DMS 273 (cell line): ENCODE data around the gene NOBOX.
"Not testable (repeated sequence)": the region's sequence is repeated elsewhere in the genome, so short reads cannot be mapped to it uniquely, and the experiment has no call there.

Source experiments
- DNase-seq: peaks from one replicate; lab custom pipeline; 2025; ENCODE audit not compliant: unreplicated experiment; lab: John Stamatoyannopoulos, UW

NOBOX gene

GRCh38 chr7:144403649-144404061 is at the start of gene NOBOX:
Gene NOBOX, minus strand, starts transcription at chr7:144403693.
- no peak for DNase-seq

- no peak for DNase-seq
Measured at GRCh38 chr7:144452064-144452463, 48.6 kb upstream of the NOBOX start.

DNA sequence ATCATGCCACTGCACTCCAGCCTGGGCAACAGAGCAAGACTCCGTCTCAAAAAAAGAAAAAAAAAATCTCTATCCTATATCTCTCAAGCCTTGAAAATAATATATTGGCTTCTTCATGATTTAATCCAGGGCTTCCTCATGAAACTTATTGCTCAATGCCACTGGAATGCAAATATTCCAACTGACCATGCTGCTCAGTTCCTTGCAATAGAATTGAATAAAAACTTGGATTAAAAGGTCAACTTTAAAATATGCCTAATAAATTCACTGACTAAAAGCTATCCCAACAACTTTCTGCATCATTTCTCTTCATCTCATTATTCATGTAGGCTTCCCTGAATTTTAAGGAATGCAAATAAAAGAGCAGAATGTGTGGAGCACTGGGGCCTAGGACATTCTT is 42.1 kb upstream of the NOBOX start:
- no peak for DNase-seq

GRCh38 chr7:144439717-144440205 is 36.3 kb upstream of the NOBOX start:
- DNase-seq, result no peak

GRCh38 chr7:144438759-144439158 is 35.3 kb upstream of the NOBOX start:
- DNase-seq, result no peak

- peak; percentile 78 for DNase-seq
Measured at GRCh38 chr7:144437370-144438191, 34.1 kb upstream of the NOBOX start.

DNA sequence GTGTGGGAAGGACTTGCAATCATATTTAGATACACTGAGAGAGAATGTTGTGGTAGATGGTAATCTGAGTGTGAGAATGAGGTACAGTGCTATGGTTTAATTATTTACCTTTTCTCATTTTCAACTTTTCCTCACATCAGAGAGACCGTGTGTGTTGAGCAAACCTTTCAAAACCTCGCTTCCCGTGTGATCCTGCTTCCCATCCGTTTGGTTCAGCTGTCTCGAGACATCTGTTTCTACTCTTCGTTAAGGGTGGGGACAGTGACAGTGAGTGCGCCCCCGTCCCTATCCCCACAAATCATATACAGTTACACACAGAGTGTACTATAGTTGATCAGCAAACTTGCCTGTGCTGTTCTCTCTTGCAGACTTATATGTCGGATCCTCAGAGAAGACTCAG is 33.0 kb upstream of the NOBOX start:
- no peak for DNase-seq

DNA sequence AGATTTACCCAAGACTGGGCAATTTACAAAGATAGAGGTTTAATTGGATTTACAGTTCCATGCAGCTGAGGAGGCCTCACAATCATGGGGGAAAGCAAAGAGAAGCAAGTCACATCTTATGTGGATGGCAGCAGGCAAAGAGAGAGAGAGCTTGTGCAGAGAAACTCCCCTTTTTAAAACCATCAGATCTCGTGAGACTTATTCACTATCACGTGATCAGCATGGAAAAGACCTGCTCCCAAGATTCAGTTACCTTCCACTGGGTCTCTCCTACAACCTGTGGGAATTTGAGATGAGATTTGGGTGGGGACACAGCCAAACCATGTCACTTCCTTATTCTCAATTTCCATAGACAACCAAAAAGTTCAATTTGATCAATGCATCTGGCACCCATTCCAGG is 24.9 kb upstream of the NOBOX start:
- DNase-seq, result no peak

GRCh38 chr7:144427539-144427938 is 24.0 kb upstream of the NOBOX start:
- not testable (repeated sequence) for DNase-seq

DNA sequence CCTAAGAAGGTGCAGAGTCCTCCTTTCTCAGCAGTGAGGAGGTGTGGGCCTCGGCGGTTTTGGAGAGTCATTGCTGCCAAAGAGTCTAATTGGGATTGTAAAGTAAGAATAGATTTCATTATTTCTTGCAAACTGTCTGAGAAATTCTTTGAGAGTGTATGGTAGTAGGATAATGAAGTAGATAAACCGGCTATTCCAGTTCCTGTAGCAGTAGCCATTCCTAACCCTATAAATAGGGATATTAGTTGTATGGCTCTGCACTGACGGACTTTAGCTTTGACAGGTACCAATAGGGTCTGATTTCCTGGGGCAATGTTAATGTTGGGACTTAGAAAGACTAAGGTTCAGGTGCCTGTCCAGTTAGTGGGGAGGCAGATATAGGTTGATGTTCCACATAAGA is 15.4 kb upstream of the NOBOX start:
- DNase-seq, result not testable (repeated sequence)

DNA sequence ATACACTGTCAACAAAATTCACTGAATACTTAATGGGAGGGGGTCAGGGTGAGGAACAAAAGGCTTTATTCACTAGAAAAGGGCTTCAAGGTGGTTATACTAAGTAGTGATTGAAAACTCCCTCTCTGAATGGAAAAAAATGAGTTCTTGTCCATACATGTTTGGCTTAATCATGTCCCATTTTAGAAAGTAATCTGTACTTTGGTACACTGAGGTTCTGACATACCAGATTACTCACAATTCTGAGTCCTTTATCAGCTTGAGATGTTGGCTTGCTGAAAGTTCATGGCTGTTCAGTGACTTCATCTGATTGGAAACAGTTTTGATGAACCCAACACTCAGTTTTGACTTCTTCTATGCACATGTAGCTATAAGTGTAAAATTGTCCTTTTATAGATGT is 12.8 kb upstream of the NOBOX start:
- DNase-seq, result no peak

DNA sequence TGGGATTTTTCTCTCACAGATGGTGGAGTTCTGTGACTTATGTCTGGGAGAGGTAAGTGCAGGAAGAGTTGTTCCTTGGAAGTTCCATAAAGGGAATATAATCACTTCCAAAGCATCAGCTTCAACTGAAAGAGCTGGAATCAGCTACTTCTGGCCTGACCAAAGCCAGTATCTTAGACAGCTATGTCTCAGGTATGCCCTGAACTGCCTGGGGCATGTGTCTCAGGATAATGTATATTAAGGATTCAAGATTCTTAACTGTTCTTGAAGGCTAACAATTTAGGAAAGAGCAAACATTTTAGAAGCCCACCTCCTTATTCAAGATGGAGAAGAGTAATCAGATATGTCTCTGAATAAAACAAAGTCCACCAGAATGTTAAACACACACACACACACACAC is 12.4 kb upstream of the NOBOX start:
- no peak for DNase-seq

- DNase-seq, result no peak
Measured at GRCh38 chr7:144414815-144415214, 11.3 kb upstream of the NOBOX start.

DNA sequence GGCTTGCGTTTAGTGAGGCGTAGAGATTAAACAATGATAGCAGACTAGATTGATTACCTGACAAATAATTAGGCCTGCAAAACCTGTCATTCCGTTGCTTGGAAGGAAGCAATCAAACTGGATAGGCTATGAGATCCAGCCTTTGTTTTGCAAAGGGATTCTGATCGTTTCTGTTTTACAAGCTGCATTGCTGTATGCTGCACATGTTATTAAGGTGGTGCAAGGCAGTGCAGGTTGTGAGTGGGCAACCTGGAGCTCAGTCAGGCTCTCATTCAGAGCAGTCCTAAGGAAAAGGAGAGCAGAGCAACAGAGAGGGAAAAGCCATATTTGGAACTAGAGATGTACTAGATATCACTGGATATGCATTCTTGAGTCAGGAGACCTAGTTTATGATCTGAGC is 6.9 kb upstream of the NOBOX start:
- no peak for DNase-seq

DNA sequence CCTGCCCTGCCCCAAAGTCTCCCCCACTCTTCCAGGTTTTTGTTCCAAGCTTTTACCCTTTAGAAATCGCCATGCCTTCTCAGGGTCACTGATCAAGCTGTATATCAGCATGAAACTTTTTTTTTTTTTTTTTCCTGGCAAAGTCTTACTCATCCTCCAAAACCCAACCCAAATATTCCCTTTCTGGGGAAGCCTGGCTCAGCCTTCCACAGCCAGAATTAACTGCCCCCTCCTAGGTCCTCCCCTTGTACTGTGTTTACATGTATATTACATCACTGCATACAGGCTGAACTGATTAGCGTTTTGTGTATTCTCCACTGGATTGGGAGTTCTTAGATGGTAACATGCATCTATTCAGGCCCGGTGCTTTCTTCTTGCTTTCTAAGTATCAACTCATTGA is 4.6 kb upstream of the NOBOX start:
- no peak for DNase-seq

DNA sequence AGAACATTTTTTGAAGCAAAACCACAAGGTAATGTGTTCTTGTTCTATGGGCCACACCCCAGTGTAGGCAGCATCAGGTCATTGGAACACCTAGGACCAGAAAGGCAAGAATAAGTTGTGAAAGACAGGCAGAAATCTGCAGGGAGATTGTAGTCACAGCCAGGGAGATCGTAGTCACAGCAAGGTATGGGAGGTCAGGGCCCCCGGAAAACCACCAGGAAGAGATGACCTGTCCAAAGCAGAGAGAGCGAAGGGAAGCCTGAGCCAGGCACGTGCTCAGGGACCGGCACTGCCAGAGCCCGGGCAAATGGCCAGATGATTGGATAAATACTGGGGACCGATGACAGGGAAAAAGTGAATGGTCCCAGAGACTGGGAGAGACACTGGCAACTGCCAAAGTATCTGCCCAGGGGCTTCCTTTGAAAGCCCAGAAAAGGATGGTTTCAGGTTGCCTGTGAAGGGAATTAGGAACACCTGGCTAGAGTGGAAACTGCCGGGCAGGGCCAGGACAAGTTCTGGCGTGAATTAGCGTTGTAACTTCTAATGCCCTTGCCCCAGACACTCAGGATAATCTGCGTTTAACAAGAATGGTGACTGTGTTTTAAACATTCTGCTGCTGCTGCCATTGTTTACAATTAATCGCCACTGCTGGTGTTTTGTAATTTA is 3.9 kb upstream of the NOBOX start:
- DNase-seq, result no peak

DNA sequence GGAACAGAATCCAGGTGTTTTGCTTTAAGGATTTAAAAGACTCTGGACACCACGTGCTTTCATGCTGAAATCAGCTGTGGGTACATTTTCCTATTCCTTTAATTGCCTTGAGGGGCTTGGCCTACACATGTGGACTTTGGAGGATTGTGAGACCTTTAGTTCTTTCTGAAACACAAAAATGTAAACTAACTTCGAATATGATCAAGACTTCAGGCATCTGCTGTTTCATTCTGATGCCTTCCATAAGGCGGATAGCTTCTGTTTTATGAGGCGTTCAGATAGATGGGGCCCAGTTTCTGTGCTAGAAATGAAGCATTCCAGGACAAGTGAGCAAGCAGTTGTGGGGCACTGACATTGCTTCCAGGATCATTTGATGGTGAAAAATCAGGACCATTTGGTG is 1.5 kb upstream of the NOBOX start:
- no peak for DNase-seq

DNA sequence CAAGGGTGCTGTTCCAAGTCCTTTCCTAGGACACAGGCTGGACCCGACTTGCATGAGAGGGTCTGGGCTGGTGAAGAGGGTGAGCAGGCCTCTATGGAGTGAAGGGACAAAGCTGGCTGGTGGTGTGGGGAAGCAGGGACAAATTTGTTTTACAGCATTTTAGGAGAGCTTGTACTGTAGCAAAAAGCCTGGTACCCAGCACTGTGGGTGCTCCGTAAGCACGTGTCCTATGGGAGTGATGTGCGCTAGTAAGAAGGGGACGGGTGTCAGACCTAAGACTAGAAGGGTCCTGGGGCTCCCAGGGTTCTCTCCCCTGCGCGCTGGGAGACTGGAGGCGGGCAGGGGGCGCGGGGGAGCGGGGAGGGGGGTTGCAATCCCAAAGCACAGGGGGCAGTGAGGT is 391 bp downstream of the NOBOX start:
- DNase-seq, result no peak

GRCh38 chr7:144401490-144401889 is 2.0 kb downstream of the NOBOX start:
- no peak for DNase-seq

- DNase-seq, result no peak
Measured at GRCh38 chr7:144399946-144400345, 3.5 kb downstream of the NOBOX start.

DNA sequence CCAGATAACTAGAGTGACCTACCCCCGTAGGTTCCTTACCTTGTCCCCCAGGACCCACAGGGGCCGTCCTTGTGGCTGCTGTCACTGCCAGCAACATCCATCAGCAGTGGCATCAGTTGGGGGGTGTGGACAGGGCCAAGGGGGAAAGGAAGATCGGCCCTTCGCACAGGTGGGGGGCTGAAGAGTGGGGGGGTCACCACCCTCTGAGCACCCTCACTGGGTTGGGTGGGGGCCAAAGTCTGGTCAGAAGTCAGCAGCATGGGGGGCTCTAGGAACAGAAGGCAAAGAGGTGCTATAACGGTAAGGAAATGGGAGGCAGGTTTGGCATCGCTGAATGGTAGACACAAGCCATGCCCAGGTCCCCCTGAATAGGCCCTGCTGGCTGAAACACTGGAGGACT is 4.6 kb downstream of the NOBOX start:
- DNase-seq, result no peak

DNA sequence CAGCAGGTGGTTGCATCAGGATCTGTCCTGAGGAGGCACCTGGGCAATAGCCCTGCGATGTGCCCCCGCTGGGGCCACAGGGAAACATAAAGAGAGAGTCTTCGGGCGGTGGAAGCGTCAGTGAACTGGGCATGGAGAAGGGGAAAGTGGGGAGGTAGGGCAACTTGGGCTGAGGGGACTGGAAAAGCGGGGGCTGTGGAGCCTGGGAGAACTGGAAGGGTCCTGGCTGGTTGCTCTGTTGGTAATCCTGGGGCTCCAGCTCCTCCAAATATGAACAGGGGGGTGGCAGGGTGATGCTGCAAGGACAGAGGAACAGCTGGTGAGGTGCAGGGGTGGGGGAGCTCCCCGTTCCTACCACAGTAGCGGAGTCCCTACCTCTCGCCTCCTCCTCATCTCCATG is 5.2 kb downstream of the NOBOX start:
- DNase-seq, result no peak
